HepG2 (cell line): ENCODE results near the gene ZNF557. TPM values are rescaled to one million over a fixed set of nuclear protein-coding genes. Genes with fewer than 3 reads are reported as not detected.
A peak's percentile ranks its signal among the peaks of the same experiment; 100 is the strongest.

Experiments used
- ATF7-NPFF ChIP-seq: sonication (generic); formaldehyde crosslinking; IDR thresholded peaks from 2 replicates; pipeline ENCODE4 v1.8.1; 2023; ENCODE audit warnings: mild to moderate bottlenecking, low read depth, missing genetic modification reagents, moderate library complexity
- BCL6 ChIP-seq: IDR thresholded peaks from 2 replicates; pipeline ENCODE4 v1.6.1; 2016; ENCODE audit warnings: missing genetic modification reagents, missing compliant biosample characterization
- CREM ChIP-seq, 2 experiments: sonication (generic) in 1 of 2; formaldehyde crosslinking in 1 of 2; IDR thresholded peaks; 2 replicates each; pipeline versions ENCODE4 v1.4.0 to v1.6.1; 2016 to 2020; ENCODE audit warnings: antibody characterized with exemption in 1 of 2, mild to moderate bottlenecking in 1 of 2, missing genetic modification reagents in 1 of 2
- EHMT2 ChIP-seq: fragments of 200-600 bp; sonication (generic); IDR thresholded peaks from 2 replicates; pipeline ENCODE4 v1.7.0; 2017; ENCODE audit warnings: antibody characterized with exemption, low read depth, low read length, borderline replicate concordance
- ELF1 ChIP-seq: sonication (generic); formaldehyde crosslinking; IDR thresholded peaks from 2 replicates; pipeline ENCODE4 v1.4.0; 2020; ENCODE audit warnings: missing genetic modification reagents
- GMEB2 ChIP-seq: IDR thresholded peaks from 2 replicates; pipeline ENCODE4 v1.6.1; 2016; ENCODE audit warnings: missing biosample characterization, missing genetic modification reagents, low read depth
- GTF2F1 ChIP-seq: fragments of 150-350 bp; IDR thresholded peaks from 2 replicates; pipeline ENCODE4 v1.6.1; 2014; ENCODE audit warnings: low read length
- IKZF1 ChIP-seq: fragments of 450-650 bp; IDR thresholded peaks from 2 replicates; pipeline ENCODE4 v1.7.1; 2016
- MBNL3 ChIP-seq: fragments of 250-450 bp; sonication (Bioruptor Pico); conservative IDR thresholded peaks from 2 replicates; pipeline ENCODE4 v1.8.0; 2022; ENCODE audit warnings: mild to moderate bottlenecking, inconsistent platforms
- MED1 ChIP-seq: sonication (generic); formaldehyde crosslinking; IDR thresholded peaks from 2 replicates; pipeline ENCODE4 v1.4.0; 2020; ENCODE audit warnings: missing genetic modification reagents
- MLLT10 ChIP-seq: sonication (generic); formaldehyde crosslinking; IDR thresholded peaks from 2 replicates; pipeline ENCODE4 v1.4.0; 2020; ENCODE audit warnings: missing genetic modification reagents
- MTF2 ChIP-seq: sonication (generic); formaldehyde crosslinking; IDR thresholded peaks from 2 replicates; pipeline ENCODE4 v1.5.0; 2020; ENCODE audit warnings: missing genetic modification reagents, borderline replicate concordance
- PREB ChIP-seq: sonication (generic); formaldehyde crosslinking; IDR thresholded peaks from 2 replicates; pipeline ENCODE4 v1.4.0; 2020; ENCODE audit warnings: missing genetic modification reagents
- RELA ChIP-seq: sonication (generic); formaldehyde crosslinking; IDR thresholded peaks from 2 replicates; pipeline ENCODE4 v1.4.0; 2020; ENCODE audit warnings: missing genetic modification reagents
- RFXANK ChIP-seq: IDR thresholded peaks from 2 replicates; pipeline ENCODE4 v1.6.1; 2016
- RNF2 ChIP-seq: fragments of 450-650 bp; conservative IDR thresholded peaks from 2 replicates; pipeline ENCODE4 v1.6.1; 2016; ENCODE audit warnings: low read depth
- RORA ChIP-seq: sonication (generic); formaldehyde crosslinking; IDR thresholded peaks from 2 replicates; pipeline ENCODE4 v1.5.0; 2020; ENCODE audit warnings: mild to moderate bottlenecking, missing genetic modification reagents, moderate library complexity
- SCMH1 ChIP-seq: sonication (generic); formaldehyde crosslinking; IDR thresholded peaks from 2 replicates; pipeline ENCODE4 v1.9.0; 2021; ENCODE audit warnings: missing genetic modification reagents, mild to moderate bottlenecking, borderline replicate concordance
- SSRP1 ChIP-seq: IDR thresholded peaks from 2 replicates; pipeline ENCODE4 v1.6.1; 2016; ENCODE audit warnings: control low read depth
- TCF12 ChIP-seq, 2 experiments: fragments of 450-650 bp in 1 of 2; sonication (generic) in 1 of 2; formaldehyde crosslinking in 1 of 2; IDR thresholded peaks; 2 replicates each; pipeline versions ENCODE4 v1.6.1 to v1.8.0; 2017 to 2022; ENCODE audit warnings: antibody characterized with exemption in 1 of 2, mild to moderate bottlenecking in 1 of 2, missing genetic modification reagents in 1 of 2, moderate library complexity in 1 of 2
- ZBTB7B ChIP-seq: sonication (generic); formaldehyde crosslinking; IDR thresholded peaks from 2 replicates; pipeline ENCODE4 v1.4.0; 2020; ENCODE audit warnings: missing genetic modification reagents
- ZC3H13 ChIP-seq: sonication (generic); formaldehyde crosslinking; IDR thresholded peaks from 2 replicates; pipeline ENCODE4 v1.8.1; 2023; ENCODE audit warnings: mild to moderate bottlenecking, missing genetic modification reagents, moderate library complexity
- ZEB1 ChIP-seq: IDR thresholded peaks from 2 replicates; pipeline ENCODE4 v1.6.1; 2012; ENCODE audit warnings: mild to moderate bottlenecking, low read depth, inconsistent platforms; ENCODE audit not compliant: insufficient replicate concordance
- ZFP1 ChIP-seq: IDR thresholded peaks from 2 replicates; pipeline ENCODE4 v1.6.1; 2016
- ZFP41 ChIP-seq: sonication (generic); formaldehyde crosslinking; IDR thresholded peaks from 2 replicates; pipeline ENCODE4 v1.4.0; 2020; ENCODE audit warnings: mild to moderate bottlenecking, missing genetic modification reagents, borderline replicate concordance
- ZNF484 ChIP-seq: sonication (generic); formaldehyde crosslinking; IDR thresholded peaks from 2 replicates; pipeline ENCODE4 v1.5.1; 2020; ENCODE audit warnings: mild to moderate bottlenecking, low read depth, missing genetic modification reagents, borderline replicate concordance
- ZNF530 ChIP-seq: sonication (generic); formaldehyde crosslinking; IDR thresholded peaks from 2 replicates; pipeline ENCODE4 v1.5.0; 2020; ENCODE audit warnings: low read depth, mild to moderate bottlenecking, missing genetic modification reagents
- ZNF570 ChIP-seq: sonication (generic); formaldehyde crosslinking; IDR thresholded peaks from 2 replicates; pipeline ENCODE4 v1.4.0; 2020; ENCODE audit warnings: mild to moderate bottlenecking, missing genetic modification reagents, borderline replicate concordance
- ZNF766 ChIP-seq: sonication (generic); formaldehyde crosslinking; IDR thresholded peaks from 2 replicates; pipeline ENCODE4 v1.5.0; 2020; ENCODE audit warnings: missing genetic modification reagents, borderline replicate concordance
- ZNF788 ChIP-seq: sonication (generic); formaldehyde crosslinking; IDR thresholded peaks from 2 replicates; pipeline ENCODE4 v1.5.0; 2020; ENCODE audit warnings: mild to moderate bottlenecking, missing genetic modification reagents, borderline replicate concordance
- polyA plus RNA-seq, 8 experiments: library from polyadenylated mRNA; depleted of rRNA in 3 of 8; stranded (reverse) in 7 of 8; unstranded in 1 of 8; fragments of >200 nt; fragmentation: Illumina TruSeq in 4 of 8; extraction: Trizol in 4 of 8; gene quantifications; 2 replicates each; pipeline versions ENCODE4 v1.2.1 to v1.2.3, GENCODE V29; 2011 to 2016; ENCODE audit warnings: low read depth in 4 of 8, missing spikeins in 1 of 8, mixed read lengths in 1 of 8; ENCODE audit not compliant: insufficient read depth in 1 of 8
- total RNA-seq, 5 experiments: library from RNA; depleted of rRNA; stranded (reverse); fragments of >200 nt; fragmentation: Illumina TruSeq; extraction: Trizol; gene quantifications; 2 replicates each; pipeline ENCODE4 v1.2.3, GENCODE V29; 2016; ENCODE audit warnings: low read depth in 1 of 5

The ZNF557 gene
- total and polyA plus RNA-seq, 2 of the 13 experiments (the other 11 are each of a cell fraction or from before 2014, with no cell fraction given), result 2.1 to 7.8 TPM

GRCh38 chr19:7069042-7069903 lies at the start of gene ZNF557 (continued):
- TF ChIP-seq ZNF484 (CRISPR knock-in tag), result no peak
- TF ChIP-seq ZNF788 (CRISPR knock-in tag), result no peak; the same call in 1 of the 2 replicates
- TF ChIP-seq ZNF766 (CRISPR knock-in tag), result no peak; the same call in 1 of the 2 replicates
- no peak; the same call in 1 of the 2 replicates for TF ChIP-seq ZBTB7B (CRISPR knock-in tag)
- TF ChIP-seq SSRP1 (CRISPR knock-in tag), result 0 out of 2 replicates have a peak, but pooled peaks have one; percentile 48
- no peak for TF ChIP-seq IKZF1
- peak; percentile 55 for TF ChIP-seq MED1
- TF ChIP-seq BCL6, result peak; percentile 22; the same call in 1 of the 2 replicates
- 0 out of 2 replicates have a peak, but pooled peaks have one; percentile 40 for TF ChIP-seq ZFP41 (CRISPR knock-in tag)
- no peak for TF ChIP-seq PREB (CRISPR knock-in tag)
- no peak for TF ChIP-seq ZEB1
- peak; percentile 62 for TF ChIP-seq CREM (IDR thresholded peaks at IDR 0.05)
- TF ChIP-seq CREM (CRISPR knock-in tag; IDR thresholded peaks at IDR 0.05), result no peak
- TF ChIP-seq ZFP1 (CRISPR knock-in tag), result no peak
- TF ChIP-seq RFXANK (CRISPR knock-in tag), result no peak
- TF ChIP-seq GTF2F1, result no peak
- TF ChIP-seq MTF2 (CRISPR knock-in tag), result peak; percentile 48; the same call in 1 of the 2 replicates
- TF ChIP-seq TCF12 (IDR thresholded peaks at IDR 0.05), result no peak
- no peak for TF ChIP-seq TCF12 (CRISPR knock-in tag; IDR thresholded peaks at IDR 0.05)
- no peak for TF ChIP-seq RORA (CRISPR knock-in tag)
- TF ChIP-seq RELA (CRISPR knock-in tag), result no peak
- no peak for TF ChIP-seq ZNF530 (CRISPR knock-in tag)
- TF ChIP-seq ELF1 (CRISPR knock-in tag), result peak; percentile 96
- TF ChIP-seq ATF7-NPFF, result no peak; the same call in 1 of the 2 replicates
- no peak for TF ChIP-seq ZC3H13 (CRISPR knock-in tag)
- TF ChIP-seq RNF2, result no peak
- TF ChIP-seq ZNF570 (CRISPR knock-in tag), result no peak
- no peak for TF ChIP-seq SCMH1
- no peak for TF ChIP-seq MBNL3 (CRISPR knock-in tag)
- TF ChIP-seq MLLT10, result no peak
- no peak for TF ChIP-seq GMEB2 (CRISPR knock-in tag)
- no peak for TF ChIP-seq EHMT2
